Keratinocyte (primary cell): ENCODE results near the gene MAN1C1.

Source experiments
- EZH2 ChIP-seq: IDR thresholded peaks from one replicate; pipeline ENCODE4 v1.6.1; 2012; ENCODE audit warnings: inconsistent platforms, mild to moderate bottlenecking, low read length, moderate library complexity
- TF ChIP-seq, protein P1 (sequence below), 3 experiments: IDR thresholded peaks in 1 of 3; conservative IDR thresholded peaks in 1 of 3; optimal IDR thresholded peaks in 1 of 3; 2 replicates in 2 of 3; 3 replicates in 1 of 3; pipeline versions ENCODE3 to v1.5.1; 2011; ENCODE audit warnings: low read length in 3 of 3, mild to moderate bottlenecking in 3 of 3, moderate library complexity in 2 of 3, control low read depth in 1 of 3, inconsistent platforms in 1 of 3; ENCODE audit not compliant: insufficient read depth in 2 of 3; ENCODE audit errors: extremely low read depth in 1 of 3

DNA sequence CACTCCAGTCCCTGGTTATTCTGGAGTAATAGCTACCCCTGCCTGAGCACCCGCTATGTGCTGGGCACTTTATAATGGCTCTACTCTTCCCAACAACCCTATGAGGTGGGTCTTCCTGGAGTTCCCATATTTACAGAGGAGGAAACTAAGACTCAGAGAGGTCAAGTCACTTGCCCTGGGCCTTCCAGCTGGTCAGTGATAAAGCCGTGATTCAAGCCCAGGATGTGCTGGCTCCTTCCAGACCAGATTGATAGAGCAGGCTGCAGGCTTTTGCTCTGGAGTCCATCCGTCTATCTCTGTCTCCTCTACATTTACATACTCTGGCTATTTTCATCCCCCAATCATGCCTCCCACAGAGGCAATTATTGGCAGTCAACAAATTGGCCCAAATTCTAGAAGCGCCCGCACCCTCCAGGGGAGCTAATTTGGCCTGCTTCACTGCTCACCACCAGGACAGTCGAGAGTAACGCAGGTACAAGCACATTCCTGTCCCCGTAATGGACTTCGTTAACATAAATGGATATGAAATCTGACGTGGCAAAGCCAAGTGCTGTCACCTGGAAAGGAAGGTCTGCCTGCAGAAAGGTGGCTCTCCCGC lies 143.6 kb downstream of the MAN1C1 start:
- TF ChIP-seq, protein P1, sequence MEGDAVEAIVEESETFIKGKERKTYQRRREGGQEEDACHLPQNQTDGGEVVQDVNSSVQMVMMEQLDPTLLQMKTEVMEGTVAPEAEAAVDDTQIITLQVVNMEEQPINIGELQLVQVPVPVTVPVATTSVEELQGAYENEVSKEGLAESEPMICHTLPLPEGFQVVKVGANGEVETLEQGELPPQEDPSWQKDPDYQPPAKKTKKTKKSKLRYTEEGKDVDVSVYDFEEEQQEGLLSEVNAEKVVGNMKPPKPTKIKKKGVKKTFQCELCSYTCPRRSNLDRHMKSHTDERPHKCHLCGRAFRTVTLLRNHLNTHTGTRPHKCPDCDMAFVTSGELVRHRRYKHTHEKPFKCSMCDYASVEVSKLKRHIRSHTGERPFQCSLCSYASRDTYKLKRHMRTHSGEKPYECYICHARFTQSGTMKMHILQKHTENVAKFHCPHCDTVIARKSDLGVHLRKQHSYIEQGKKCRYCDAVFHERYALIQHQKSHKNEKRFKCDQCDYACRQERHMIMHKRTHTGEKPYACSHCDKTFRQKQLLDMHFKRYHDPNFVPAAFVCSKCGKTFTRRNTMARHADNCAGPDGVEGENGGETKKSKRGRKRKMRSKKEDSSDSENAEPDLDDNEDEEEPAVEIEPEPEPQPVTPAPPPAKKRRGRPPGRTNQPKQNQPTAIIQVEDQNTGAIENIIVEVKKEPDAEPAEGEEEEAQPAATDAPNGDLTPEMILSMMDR (optimal IDR thresholded peaks at IDR 0.05 in 1 of 3, IDR thresholded peaks at IDR 0.05 in 1 of 3, conservative IDR thresholded peaks at IDR 0.05 in 1 of 3; ENCODE audit: extremely low read depth in 1 of 3, insufficient read depth in 2 of 3, low read length in 3 of 3), result no peak
- no peak for TF ChIP-seq EZH2
